ENCODE results near the gene KL.

The KL gene

DNA sequence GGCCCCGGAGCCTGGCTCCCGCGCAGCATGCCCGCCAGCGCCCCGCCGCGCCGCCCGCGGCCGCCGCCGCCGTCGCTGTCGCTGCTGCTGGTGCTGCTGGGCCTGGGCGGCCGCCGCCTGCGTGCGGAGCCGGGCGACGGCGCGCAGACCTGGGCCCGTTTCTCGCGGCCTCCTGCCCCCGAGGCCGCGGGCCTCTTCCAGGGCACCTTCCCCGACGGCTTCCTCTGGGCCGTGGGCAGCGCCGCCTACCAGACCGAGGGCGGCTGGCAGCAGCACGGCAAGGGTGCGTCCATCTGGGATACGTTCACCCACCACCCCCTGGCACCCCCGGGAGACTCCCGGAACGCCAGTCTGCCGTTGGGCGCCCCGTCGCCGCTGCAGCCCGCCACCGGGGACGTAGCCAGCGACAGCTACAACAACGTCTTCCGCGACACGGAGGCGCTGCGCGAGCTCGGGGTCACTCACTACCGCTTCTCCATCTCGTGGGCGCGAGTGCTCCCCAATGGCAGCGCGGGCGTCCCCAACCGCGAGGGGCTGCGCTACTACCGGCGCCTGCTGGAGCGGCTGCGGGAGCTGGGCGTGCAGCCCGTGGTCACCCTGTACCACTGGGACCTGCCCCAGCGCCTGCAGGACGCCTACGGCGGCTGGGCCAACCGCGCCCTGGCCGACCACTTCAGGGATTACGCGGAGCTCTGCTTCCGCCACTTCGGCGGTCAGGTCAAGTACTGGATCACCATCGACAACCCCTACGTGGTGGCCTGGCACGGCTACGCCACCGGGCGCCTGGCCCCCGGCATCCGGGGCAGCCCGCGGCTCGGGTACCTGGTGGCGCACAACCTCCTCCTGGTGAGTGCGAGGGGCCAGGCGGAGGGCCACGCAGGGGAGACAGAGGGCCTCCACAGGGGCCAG lies at the start of gene KL:
TSS of gene KL (plus strand) at position 10 of the 909 bp plus-strand sequence. CDS start at position 28, 18 bp downstream.
- Mint-ChIP-seq H3K36me3 (no peaks in the 10 kb centered on the region), H3K27me3 (peaks cover 58 to 76% of the 10 kb centered on the region in 2 donors), H3K9me3 (no peaks in the 10 kb centered on the region), H3K27ac (peak within 1 kb of the TSS; percentile 53), H3K4me3 (peak within 1 kb of the TSS; percentile 76 to 83), H3K4me1 (peaks cover 11 to 20% of the 10 kb centered on the region in 2 donors)
- no peak for DNase-seq
- ATAC-seq (replicated peaks): peak; percentile 35 to 45

DNA sequence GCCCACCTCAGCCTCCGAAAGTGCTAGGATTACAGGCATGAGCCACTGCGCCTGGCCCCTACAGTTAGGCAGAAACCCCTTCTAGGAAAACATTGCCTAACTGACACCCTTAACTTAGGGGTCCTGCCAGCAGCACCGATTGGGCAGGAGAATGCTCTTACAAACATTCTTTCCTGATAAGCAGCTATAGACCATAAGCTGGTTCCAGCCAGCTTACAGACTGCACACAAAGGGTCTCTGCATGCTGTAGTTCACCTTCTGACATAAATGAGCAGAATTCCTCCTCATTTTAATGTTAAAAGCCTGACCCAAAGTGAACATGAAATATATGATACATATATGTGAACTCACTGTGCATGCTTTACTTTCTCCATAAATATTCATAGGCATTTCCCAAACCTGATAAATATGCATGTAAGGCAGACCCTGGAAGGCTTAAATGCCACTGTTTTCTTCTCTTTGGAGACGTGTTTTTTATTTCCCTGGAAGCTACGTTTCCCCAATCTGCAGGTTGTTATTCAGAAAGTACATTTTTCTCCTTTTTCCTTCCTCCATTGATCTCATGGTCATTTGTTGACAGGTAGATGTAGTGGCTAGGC lies 48.5 kb upstream of the KL start:
- DNase-seq: no peak
- Mint-ChIP-seq H3K27ac (no peak overlapping the region), H3K36me3 (no peaks in the 10 kb centered on the region), H3K4me3 (no peak overlapping the region), H3K4me1 (peaks cover 0 to 8% of the 10 kb centered on the region in 2 donors), H3K27me3 (no peaks in the 10 kb centered on the region), H3K9me3 (no peaks in the 10 kb centered on the region)
- ATAC-seq (replicated peaks): no peak

DNA sequence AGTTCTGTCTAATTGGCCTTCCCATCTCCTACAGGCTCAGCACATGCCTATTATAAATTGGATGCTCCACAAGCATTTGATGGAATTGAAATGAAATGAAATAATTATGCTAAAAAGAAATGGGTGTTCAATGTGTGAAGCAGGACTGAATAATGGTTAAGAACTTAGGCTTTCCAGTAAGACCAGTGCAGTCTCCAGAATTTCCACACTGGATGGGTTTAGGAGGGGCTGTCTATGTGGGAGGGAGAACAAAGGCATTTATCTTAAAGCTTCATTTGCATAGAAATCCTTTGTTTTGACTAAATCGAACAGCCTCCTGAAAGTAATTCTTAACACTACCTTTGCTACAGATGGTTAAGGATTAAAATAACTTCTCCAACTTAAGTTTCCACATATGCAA lies 47.9 kb upstream of the KL start:
- H3K36me3 Mint-ChIP-seq: no peaks in the 10 kb centered on the region
- no peaks in the 10 kb centered on the region for H3K9me3 Mint-ChIP-seq
- ATAC-seq (replicated peaks) (no peak), DNase-seq (no peak)
- no peak overlapping the region for H3K27ac Mint-ChIP-seq
- H3K27me3 Mint-ChIP-seq: no peaks in the 10 kb centered on the region
- peaks cover 0 to 8% of the 10 kb centered on the region in 2 donors for H3K4me1 Mint-ChIP-seq
- H3K4me3 Mint-ChIP-seq: no peak overlapping the region

DNA sequence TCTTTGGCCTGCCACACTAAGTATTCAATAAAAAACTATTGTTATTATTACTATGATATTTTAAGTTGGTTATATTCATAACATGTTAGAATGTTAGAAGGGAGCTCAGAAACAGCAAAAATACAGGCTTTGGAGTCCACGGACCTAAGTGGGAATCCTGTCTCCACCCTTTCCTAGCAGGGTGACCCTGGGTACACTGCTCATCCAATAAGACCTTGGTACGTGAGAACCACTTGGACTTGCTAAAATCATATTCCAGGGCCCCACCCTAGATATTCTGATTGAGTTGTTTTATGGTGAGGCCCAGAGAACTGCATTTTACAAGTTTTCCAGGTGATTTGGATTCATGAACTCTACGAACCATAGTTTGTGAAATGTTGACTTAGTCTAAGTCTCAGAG lies 47.4 kb upstream of the KL start:
- no peak for DNase-seq
- Mint-ChIP-seq H3K4me3 (no peak overlapping the region), H3K36me3 (no peaks in the 10 kb centered on the region), H3K9me3 (no peaks in the 10 kb centered on the region), H3K27ac (no peak overlapping the region), H3K27me3 (no peaks in the 10 kb centered on the region), H3K4me1 (peaks cover 0 to 8% of the 10 kb centered on the region in 2 donors)
- ATAC-seq (replicated peaks): no peak

DNA sequence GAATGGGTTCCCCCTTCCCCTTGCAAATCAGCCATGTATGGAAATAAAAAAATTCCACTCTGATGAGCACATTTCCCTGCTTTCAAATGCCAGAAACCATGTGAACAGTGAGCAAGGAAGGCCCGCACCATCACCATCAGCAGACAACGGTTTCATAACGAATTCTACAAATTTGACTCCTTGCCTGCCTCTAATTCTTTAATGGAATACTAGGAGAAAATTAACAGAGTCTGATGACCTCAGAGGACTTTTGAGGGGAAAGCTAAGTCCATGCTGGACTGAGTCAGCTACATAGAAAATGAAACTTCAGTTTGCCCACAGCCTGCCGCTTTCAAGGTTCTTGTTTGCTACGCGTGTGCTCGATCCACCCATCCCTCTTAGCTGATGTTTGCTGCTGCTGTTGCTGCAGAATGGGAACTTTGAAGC lies 46.7 kb upstream of the KL start:
- H3K27me3 Mint-ChIP-seq: no peaks in the 10 kb centered on the region
- ATAC-seq (replicated peaks) (peak; percentile 70 to 83), DNase-seq (no peak)
- H3K9me3 Mint-ChIP-seq: no peaks in the 10 kb centered on the region
- peaks cover 0 to 8% of the 10 kb centered on the region in 2 donors for H3K4me1 Mint-ChIP-seq
- H3K27ac Mint-ChIP-seq: no peak overlapping the region
- H3K36me3 Mint-ChIP-seq: no peaks in the 10 kb centered on the region
- no peak overlapping the region for H3K4me3 Mint-ChIP-seq

DNA sequence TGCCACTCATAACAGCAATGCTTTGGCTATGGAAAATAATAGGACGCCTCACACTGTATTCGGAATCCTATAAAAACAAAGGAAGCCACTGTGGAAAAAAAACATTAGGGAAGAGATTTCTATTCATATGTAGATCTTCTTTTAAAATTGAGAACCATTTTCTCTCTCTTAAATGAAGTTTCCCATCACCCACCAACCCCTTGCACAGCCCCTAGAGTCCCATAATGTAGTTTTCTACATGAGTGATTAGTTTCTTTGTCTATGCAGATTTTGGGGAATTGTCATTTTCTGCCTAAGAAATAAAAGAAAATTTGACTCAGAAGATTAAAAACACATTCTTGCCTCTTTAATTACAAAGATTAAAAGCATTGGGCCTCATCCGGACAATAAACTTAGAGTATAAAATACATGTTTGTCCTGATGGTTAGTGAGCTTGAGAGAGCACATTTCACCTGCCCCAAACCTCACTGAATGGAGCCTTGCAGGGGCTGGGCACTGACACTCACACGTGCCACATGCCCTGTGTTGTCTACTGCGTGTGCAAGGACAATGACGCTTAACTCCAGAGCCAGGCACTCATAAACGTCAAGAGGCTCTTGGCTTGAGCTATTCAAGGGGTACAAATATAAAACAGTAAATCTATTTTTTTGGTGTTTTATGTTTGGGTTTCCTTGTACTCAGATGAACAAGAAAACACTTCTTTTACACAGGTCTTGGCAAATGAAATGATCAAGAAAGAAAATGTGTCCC lies 40.0 kb upstream of the KL start:
- no peak for ATAC-seq (replicated peaks)

DNA sequence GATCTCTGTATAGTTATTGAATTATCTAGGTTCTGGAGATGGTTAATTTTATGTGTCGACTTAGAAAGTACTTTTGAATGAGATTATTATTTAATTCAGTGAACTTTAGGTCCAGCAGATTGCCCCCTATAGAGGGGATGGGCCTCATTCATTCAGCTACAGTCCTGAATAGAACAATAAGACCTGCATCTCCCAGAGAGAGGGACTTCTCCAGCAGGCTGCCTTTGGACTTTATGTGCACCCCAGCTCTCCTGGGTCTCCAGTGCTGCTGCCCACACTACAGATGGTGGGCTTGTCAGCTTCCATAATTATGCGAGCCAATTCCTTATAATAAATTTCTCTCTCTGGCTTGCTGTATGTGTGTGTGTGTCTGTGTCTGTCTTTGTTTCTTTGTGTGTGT lies 39.3 kb upstream of the KL start:
- H3K27me3 Mint-ChIP-seq: peaks cover 0 to 4% of the 10 kb centered on the region in 2 donors
- H3K4me3 Mint-ChIP-seq: no peak overlapping the region
- DNase-seq (no peak), ATAC-seq (replicated peaks) (no peak)
- no peaks in the 10 kb centered on the region for H3K36me3 Mint-ChIP-seq
- peaks cover 0 to 3% of the 10 kb centered on the region in 2 donors for H3K4me1 Mint-ChIP-seq
- H3K27ac Mint-ChIP-seq: no peak overlapping the region
- H3K9me3 Mint-ChIP-seq: no peaks in the 10 kb centered on the region

More for the DNA sequence above, 40.0 kb upstream of the KL start:
- no peak for DNase-seq
- Mint-ChIP-seq H3K4me1 (peaks cover 0 to 3% of the 10 kb centered on the region in 2 donors), H3K9me3 (no peaks in the 10 kb centered on the region), H3K27me3 (peaks cover 0 to 4% of the 10 kb centered on the region in 2 donors), H3K27ac (no peak overlapping the region), H3K4me3 (no peak overlapping the region), H3K36me3 (no peaks in the 10 kb centered on the region)

DNA sequence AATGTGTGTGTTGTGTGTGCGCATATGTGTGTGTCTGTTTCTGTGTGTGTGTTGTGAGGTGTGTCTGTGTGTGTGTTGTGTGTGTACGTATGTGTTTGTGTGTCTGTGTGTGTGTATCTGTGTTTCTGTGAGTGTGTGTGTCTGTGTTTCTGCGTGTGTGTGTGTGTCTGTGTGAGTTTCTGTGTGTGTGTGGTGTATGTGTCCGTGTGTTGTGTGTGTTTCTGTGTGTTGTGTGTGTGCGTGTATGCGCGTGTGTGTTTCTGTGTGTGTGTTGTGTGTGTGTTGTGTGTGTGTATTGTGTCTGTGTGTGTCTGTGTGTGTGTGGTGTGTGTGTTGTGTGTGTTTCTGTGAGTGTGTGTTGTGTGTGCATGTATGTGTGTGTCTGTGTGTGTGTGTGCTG lies 38.9 kb upstream of the KL start:
- no peaks in the 10 kb centered on the region for H3K9me3 Mint-ChIP-seq
- no peak overlapping the region for H3K4me3 Mint-ChIP-seq
- ATAC-seq (replicated peaks) (no peak), DNase-seq (no peak)
- no peak overlapping the region for H3K27ac Mint-ChIP-seq
- no peaks in the 10 kb centered on the region for H3K36me3 Mint-ChIP-seq
- H3K4me1 Mint-ChIP-seq: peaks cover 0 to 3% of the 10 kb centered on the region in 2 donors
- peaks cover 0 to 4% of the 10 kb centered on the region in 2 donors for H3K27me3 Mint-ChIP-seq

DNA sequence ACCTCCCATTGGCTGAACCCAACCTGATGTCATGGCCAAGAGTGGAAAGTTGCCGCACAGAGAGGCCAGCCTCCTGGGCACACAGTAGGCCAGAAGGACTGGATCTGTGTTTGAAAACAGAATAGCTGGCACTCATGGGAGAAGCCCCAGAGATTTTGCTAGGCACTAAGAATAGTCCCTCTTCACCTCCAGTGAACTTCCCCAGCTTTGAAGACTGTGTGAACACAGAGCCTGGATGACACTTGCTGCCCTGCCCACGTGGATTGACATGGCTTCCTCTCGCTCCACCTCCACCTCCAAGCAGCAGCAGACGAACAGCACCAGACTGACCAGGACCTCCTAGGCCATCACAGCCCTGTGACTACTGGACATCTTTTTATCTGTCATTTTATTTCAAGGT lies 37.9 kb upstream of the KL start:
- Mint-ChIP-seq H3K9me3 (no peaks in the 10 kb centered on the region), H3K4me1 (peaks cover 0 to 3% of the 10 kb centered on the region in 2 donors), H3K27ac (no peak overlapping the region), H3K27me3 (peaks cover 0 to 4% of the 10 kb centered on the region in 2 donors), H3K4me3 (no peak overlapping the region), H3K36me3 (no peaks in the 10 kb centered on the region)
- ATAC-seq (replicated peaks): no peak
- no peak for DNase-seq

DNA sequence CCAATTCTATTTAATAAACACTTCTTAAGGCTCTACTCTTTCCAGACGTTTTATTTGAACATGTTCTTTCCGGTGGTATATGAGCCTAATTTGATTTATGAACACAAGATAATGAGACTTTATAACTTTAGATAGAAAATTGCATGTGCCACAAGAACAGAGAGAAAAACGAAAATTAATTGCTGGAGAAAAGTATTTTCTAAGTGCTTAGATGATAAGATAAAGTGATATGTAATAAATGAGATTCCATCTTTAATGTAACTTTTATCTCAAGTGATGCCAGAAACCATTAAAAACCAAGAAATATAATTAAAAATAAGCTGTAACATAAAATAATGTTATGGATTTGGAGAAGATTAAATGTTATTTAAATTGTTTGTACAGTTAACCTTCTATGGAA lies 33.2 kb upstream of the KL start:
- Mint-ChIP-seq H3K27ac (no peak overlapping the region), H3K4me1 (no peaks in the 10 kb centered on the region), H3K27me3 (no peaks in the 10 kb centered on the region), H3K36me3 (no peaks in the 10 kb centered on the region), H3K9me3 (peaks cover 4 to 5% of the 10 kb centered on the region in 2 donors), H3K4me3 (no peak overlapping the region)
- no peak for DNase-seq
- no peak for ATAC-seq (replicated peaks)

DNA sequence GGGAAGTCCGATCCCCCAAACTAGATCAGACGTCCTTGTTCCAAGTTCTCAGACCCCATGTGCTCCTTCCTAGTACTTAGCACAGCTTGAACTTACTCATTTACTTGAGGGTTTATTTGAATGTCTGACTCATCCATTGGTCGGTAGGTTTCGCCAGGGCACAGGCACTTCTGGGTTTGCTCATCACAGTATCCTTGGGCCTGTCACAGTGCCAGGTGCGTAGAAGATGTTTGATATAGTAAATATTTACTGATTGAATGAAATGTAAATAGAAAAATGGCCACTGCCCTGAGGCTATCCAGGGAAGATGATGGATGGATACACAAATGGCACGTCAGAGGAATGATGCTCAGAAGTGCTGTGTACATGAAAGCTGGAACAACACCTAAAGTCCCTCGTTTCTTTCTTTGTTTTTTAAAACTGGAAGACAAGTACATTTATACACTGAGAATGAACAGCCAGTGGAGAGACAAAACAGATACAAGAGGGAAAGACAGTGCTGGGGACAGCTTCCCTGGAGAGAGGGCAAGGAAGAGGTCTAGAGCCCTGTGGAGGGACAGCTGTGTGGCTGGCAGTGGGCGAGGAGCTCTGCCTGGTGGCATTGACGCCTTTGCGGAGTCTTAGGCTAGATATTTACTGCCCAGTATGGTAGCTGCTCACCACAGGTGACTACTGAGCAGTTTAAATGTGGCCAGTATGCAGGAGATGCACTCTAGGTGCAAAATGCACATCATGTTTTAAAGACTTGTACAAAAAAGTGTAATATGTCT lies 31.2 kb upstream of the KL start:
- DNase-seq: no peak
- Mint-ChIP-seq H3K36me3 (no peaks in the 10 kb centered on the region), H3K27me3 (no peaks in the 10 kb centered on the region), H3K9me3 (peaks cover 4 to 5% of the 10 kb centered on the region in 2 donors), H3K27ac (no peak overlapping the region), H3K4me1 (peaks cover 5 to 8% of the 10 kb centered on the region in 2 donors), H3K4me3 (no peak overlapping the region)
- ATAC-seq (replicated peaks): no peak

DNA sequence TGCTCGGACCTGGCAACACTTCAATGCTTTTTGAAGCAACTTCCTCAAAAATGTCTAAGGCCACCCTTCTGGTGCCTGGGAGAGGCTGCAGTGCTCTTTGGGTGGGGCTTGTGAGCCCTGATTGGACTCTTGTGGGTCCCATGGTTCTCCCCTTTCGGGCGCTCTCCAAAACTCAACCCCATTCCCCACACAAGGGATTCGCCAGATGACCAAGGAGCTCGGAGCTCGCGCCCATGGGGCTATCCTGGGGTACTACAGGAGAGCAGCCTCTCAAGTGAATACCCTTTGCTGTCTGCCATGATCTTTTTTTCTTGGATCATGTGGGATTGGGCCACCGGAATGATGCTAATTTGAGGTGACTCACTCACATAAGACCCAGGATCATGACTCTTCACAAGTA lies 29.7 kb upstream of the KL start:
- ATAC-seq (replicated peaks) (no peak), DNase-seq (no peak)
- H3K36me3 Mint-ChIP-seq: no peaks in the 10 kb centered on the region
- H3K27ac Mint-ChIP-seq: no peak overlapping the region
- H3K27me3 Mint-ChIP-seq: no peaks in the 10 kb centered on the region
- H3K4me3 Mint-ChIP-seq: no peak overlapping the region
- peaks cover 5 to 8% of the 10 kb centered on the region in 2 donors for H3K4me1 Mint-ChIP-seq
- H3K9me3 Mint-ChIP-seq: peaks cover 4 to 5% of the 10 kb centered on the region in 2 donors

DNA sequence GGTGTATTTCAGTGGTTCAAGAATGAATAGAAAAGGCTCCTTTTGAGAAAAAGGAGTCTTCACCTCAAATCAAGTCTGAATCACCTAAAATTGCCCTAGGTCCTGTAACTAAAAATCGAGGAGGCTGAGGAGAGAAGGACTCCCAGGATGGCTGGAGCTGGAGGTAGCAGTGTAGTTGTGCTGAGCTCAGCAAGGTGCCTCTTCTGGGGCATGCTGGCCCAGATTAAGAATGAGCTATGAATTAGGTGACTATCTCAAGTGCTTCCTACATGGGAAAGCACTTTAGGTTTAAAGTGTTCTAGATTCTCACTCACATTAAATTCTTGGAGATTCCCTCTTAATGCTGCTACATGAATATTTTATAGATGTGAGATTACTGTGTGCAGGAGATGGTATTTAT lies 28.8 kb upstream of the KL start:
- peaks cover 5 to 8% of the 10 kb centered on the region in 2 donors for H3K4me1 Mint-ChIP-seq
- H3K27ac Mint-ChIP-seq: no peak overlapping the region
- no peaks in the 10 kb centered on the region for H3K27me3 Mint-ChIP-seq
- DNase-seq (no peak), ATAC-seq (replicated peaks) (no peak)
- H3K4me3 Mint-ChIP-seq: no peak overlapping the region
- H3K36me3 Mint-ChIP-seq: no peaks in the 10 kb centered on the region
- peaks cover 4 to 5% of the 10 kb centered on the region in 2 donors for H3K9me3 Mint-ChIP-seq
